Measurements from ENCODE around the gene PAX5.

DNA sequence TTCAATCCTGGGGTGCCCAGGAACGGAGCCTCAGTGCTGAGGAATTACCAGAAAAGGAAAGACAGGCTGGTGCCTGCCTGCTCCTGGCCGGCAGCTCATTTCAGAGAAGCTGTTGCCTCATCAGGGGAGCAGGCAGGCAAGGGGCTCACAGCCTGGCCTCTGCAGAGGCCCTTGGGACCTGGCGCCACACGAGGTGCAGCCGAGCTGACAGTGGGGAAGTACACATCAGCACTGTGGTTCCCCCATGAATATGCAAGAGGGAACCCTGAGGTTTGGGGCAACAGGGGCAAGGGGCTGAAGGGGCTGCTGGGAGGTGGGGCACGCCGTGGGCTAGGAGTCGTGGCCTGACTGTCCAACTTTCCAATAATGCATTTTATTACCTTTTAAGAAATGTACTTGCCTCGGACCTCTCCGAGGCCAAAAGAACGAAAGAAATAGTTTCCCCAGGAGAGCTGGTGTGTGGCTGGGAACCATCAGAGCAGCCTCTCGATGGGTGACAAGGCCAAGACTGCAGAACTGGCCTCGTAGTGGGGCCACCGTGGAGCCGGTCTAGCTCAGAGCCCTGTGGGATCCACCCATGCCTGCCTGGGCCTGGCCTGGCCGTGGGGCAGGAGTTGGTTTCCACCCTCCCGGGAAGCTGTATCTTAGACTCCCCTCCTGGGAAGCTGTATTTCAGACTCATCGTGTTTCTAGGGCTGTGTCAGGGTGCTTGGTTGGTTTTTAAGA lies 198.6 kb downstream of the PAX5 start:
- no peak for TF ChIP-seq SMC3 (IDR thresholded peaks at IDR 0.05)
- TF ChIP-seq, protein P1, sequence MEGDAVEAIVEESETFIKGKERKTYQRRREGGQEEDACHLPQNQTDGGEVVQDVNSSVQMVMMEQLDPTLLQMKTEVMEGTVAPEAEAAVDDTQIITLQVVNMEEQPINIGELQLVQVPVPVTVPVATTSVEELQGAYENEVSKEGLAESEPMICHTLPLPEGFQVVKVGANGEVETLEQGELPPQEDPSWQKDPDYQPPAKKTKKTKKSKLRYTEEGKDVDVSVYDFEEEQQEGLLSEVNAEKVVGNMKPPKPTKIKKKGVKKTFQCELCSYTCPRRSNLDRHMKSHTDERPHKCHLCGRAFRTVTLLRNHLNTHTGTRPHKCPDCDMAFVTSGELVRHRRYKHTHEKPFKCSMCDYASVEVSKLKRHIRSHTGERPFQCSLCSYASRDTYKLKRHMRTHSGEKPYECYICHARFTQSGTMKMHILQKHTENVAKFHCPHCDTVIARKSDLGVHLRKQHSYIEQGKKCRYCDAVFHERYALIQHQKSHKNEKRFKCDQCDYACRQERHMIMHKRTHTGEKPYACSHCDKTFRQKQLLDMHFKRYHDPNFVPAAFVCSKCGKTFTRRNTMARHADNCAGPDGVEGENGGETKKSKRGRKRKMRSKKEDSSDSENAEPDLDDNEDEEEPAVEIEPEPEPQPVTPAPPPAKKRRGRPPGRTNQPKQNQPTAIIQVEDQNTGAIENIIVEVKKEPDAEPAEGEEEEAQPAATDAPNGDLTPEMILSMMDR (IDR thresholded peaks at IDR 0.05) = no peak

All from A549 (cell line).